ENCODE measurements around the gene CD6. TPM values are rescaled to one million over a fixed set of nuclear protein-coding genes. Genes with fewer than 3 reads are reported as not detected.

Gene CD6
- 0.16 TPM for total RNA-seq

- no peak for DNase-seq
These were observed at the start of gene CD6 for GRCh38 chr11:60971520-60971919. TSS of gene CD6 (plus strand) at chr11:60971680. CDS start at chr11:60971866, 186 bp downstream.

GRCh38 chr11:60921777-60922335, 49.6 kb upstream of the CD6 start:
- DNase-seq, result no peak

GRCh38 chr11:60922906-60923305, 48.6 kb upstream of the CD6 start:
- no peak for DNase-seq

- no peak for DNase-seq
These were observed 48.2 kb upstream of the CD6 start for GRCh38 chr11:60923326-60923725.

GRCh38 chr11:60923800-60924109, 47.7 kb upstream of the CD6 start:
- DNase-seq, result no peak

- DNase-seq, result peak; percentile 75
These were observed 47.2 kb upstream of the CD6 start, which contains the start of gene TMEM132A for GRCh38 chr11:60924110-60924905. TSS of gene TMEM132A (plus strand) at chr11:60924460. CDS start at chr11:60924634, 174 bp downstream.

- peak; percentile 47 for DNase-seq
These were observed 46.3 kb upstream of the CD6 start for GRCh38 chr11:60924906-60925853.

GRCh38 chr11:60925868-60926267, 45.6 kb upstream of the CD6 start:
- DNase-seq, result no peak

- no peak for DNase-seq
These were observed 45.0 kb upstream of the CD6 start for GRCh38 chr11:60926500-60926899.

GRCh38 chr11:60927061-60927592, 44.4 kb upstream of the CD6 start:
- no peak for DNase-seq

GRCh38 chr11:60927600-60927999, 43.9 kb upstream of the CD6 start:
- no peak for DNase-seq

GRCh38 chr11:60928563-60929001, 42.9 kb upstream of the CD6 start:
- no peak for DNase-seq

GRCh38 chr11:60929764-60930163, 41.7 kb upstream of the CD6 start:
- DNase-seq, result no peak

- DNase-seq, result no peak
These were observed 41.1 kb upstream of the CD6 start for GRCh38 chr11:60930394-60930793.

GRCh38 chr11:60931917-60932316, 39.6 kb upstream of the CD6 start:
- no peak for DNase-seq

GRCh38 chr11:60932605-60933356, 38.7 kb upstream of the CD6 start:
- DNase-seq, result no peak

- DNase-seq, result no peak
These were observed 37.9 kb upstream of the CD6 start for GRCh38 chr11:60933416-60934123.

- no peak for DNase-seq
These were observed 37.2 kb upstream of the CD6 start for GRCh38 chr11:60934124-60934789.

GRCh38 chr11:60934790-60935605, 36.5 kb upstream of the CD6 start:
- no peak for DNase-seq

Measured in occipital lobe (tissue), 2 donors.